ENCODE measurements around the gene RNU6-7.

DNA sequence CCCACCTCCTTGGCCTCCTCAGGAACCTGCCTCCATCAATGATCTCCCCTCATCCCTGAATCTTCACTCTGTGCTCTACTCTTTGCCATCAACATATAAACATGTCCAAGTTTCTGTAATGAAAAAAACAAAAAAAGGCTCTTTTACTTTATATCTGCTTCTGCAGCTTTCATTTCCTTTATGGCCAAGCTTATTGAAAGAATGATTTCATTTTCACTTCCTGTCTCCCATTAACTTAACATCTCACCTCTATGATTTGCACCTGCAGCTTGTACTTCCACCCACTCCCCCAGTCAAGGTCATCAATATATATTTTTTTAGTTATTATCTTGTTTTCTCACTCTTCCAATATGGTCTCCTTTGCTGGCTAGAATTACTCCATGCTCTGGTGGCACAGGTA lies 15.6 kb upstream of the RNU6-7 start:
- TF ChIP-seq CTCF (conservative IDR thresholded peaks at IDR 0.05), result no peak
- no peak for TF ChIP-seq EZH2 (IDR thresholded peaks at IDR 0.05; ENCODE audit: low read depth)

Data from PC-9 (cell line).